ENCODE measurements around the gene PRDX5. TPM values are rescaled to one million over a fixed set of nuclear protein-coding genes. Genes with fewer than 3 reads are reported as not detected.

The PRDX5 gene
- total and polyA plus RNA-seq, 2 donors (not counting 1 experiment from before 2014, with no cell fraction given): 50.4 to 95.5 TPM

GRCh38 chr11:64356498-64357411 is 38.8 kb downstream of the PRDX5 start:
- H3K9me3 ChIP-seq (ENCODE audit: control extremely low read depth in 1 of 3, control insufficient read depth in 2 of 3, insufficient read depth in 1 of 3, low read length in 2 of 3): no peaks in the 10 kb centered on the region
- 91% methylated on average over 23 of the region's 25 CpGs for whole genome bisulfite sequencing (ENCODE audit: insufficient coverage)
- H3K4me1 Mint-ChIP-seq: peaks cover 37% of the 10 kb centered on the region
- peak overlapping the region; percentile 28 for H3K27ac Mint-ChIP-seq
- H3K27me3 Mint-ChIP-seq: no peaks in the 10 kb centered on the region
- ChIA-PET POLR2A (interaction anchor here (0.7 to 2.8 kb wide), 2 partner anchors 16 to 39 kb away, joined by 3 to 16 read pairs; partner anchors contain the start of genes PRDX5 and TRMT112), CTCF (interaction anchor here (0.7 to 10.2 kb wide), 11 partner anchors 15 to 548 kb away, joined by 3 to 188 read pairs (median 6); partner anchors contain the start of genes CCDC88B, ESRRA, PRDX5 and TRMT112)
- H3K27ac ChIP-seq (ENCODE audit: low read length in 2 of 2): no peak overlapping the region
- H3K36me3 ChIP-seq (replicated peaks in 1 of 2; ENCODE audit: control extremely low read depth in 1 of 2, control insufficient read depth in 1 of 2, extremely low read depth in 1 of 2, insufficient read depth in 2 of 2, low read length in 1 of 2): peaks cover 0 to 22% of the 10 kb centered on the region in 2 experiments
- H3K4me3 ChIP-seq (ENCODE audit: control extremely low read depth in 1 of 5, extremely low read depth in 1 of 5, insufficient read depth in 1 of 5, low read depth in 2 of 5, low read length in 4 of 5): no peak overlapping the region
- peaks cover 11% of the 10 kb centered on the region for H3K79me2 ChIP-seq (ENCODE audit: control insufficient read depth, insufficient read depth, low read length)
- H3K4me3 Mint-ChIP-seq: peak overlapping the region; percentile 24
- peaks cover 27 to 51% of the 10 kb centered on the region in 2 donors for H3K4me1 ChIP-seq (ENCODE audit: control insufficient read depth in 2 of 2, insufficient read depth in 2 of 2, low read length in 2 of 2)
- ATAC-seq (ENCODE audit: low read depth) (no peak), DNase-seq (peak; percentile 52)
- H3K9ac ChIP-seq (ENCODE audit: low read length): no peak overlapping the region
- peaks cover 45% of the 10 kb centered on the region for H4K20me1 ChIP-seq (ENCODE audit: control insufficient read depth, insufficient read depth, low read length, poor library complexity, severe bottlenecking)
- intact Hi-C loops (cut with micrococcal nuclease): loop anchor here (5.0 kb wide), 1 partner anchor 91 kb away; no protein-coding TSS in a partner anchor
- TF ChIP-seq EZH2 (IDR thresholded peaks at IDR 0.05; ENCODE audit: borderline replicate concordance, insufficient read depth, low read depth, low read length, poor library complexity, severe bottlenecking): no peak
- H3K9me3 Mint-ChIP-seq (ENCODE audit: insufficient read depth): no peaks in the 10 kb centered on the region
- no peaks in the 10 kb centered on the region for H3K27me3 ChIP-seq (replicated peaks in 1 of 4; ENCODE audit: control extremely low read depth in 1 of 4, control insufficient read depth in 3 of 4, insufficient read depth in 4 of 4, low read length in 3 of 4)
- no peak overlapping the region for H3K4me2 ChIP-seq (replicated peaks; ENCODE audit: low read depth, low read length, poor library complexity, severe bottlenecking)
- H2AFZ ChIP-seq (ENCODE audit: insufficient read depth, low read depth, low read length, poor library complexity, severe bottlenecking): no peak overlapping the region

DNA sequence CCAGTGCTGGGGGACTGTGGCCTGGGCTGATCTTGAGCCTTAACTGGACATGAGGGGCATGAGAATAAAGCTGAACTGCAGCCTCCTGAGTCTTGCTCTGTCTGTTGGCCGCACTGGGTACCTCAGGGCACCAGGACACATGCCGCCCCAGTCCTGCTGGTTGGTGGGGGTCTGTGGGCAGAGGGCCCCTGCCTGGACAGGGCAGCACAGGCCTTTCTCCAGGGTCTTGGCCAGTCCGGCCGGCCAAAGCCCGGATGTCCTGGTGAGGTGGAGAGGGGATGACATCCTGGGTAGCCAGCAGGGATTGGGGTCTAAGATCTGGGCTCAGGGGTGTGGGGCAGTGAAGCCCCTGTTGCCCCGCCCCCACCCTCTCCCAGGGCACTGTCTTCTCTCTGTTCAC is 39.5 kb downstream of the PRDX5 start:
- no peak overlapping the region for H3K27ac ChIP-seq (ENCODE audit: low read length in 2 of 2)
- DNase-seq (no peak), ATAC-seq (ENCODE audit: low read depth) (no peak)
- no peak for TF ChIP-seq EZH2 (IDR thresholded peaks at IDR 0.05; ENCODE audit: borderline replicate concordance, insufficient read depth, low read depth, low read length, poor library complexity, severe bottlenecking)
- TF ChIP-seq, protein P1, sequence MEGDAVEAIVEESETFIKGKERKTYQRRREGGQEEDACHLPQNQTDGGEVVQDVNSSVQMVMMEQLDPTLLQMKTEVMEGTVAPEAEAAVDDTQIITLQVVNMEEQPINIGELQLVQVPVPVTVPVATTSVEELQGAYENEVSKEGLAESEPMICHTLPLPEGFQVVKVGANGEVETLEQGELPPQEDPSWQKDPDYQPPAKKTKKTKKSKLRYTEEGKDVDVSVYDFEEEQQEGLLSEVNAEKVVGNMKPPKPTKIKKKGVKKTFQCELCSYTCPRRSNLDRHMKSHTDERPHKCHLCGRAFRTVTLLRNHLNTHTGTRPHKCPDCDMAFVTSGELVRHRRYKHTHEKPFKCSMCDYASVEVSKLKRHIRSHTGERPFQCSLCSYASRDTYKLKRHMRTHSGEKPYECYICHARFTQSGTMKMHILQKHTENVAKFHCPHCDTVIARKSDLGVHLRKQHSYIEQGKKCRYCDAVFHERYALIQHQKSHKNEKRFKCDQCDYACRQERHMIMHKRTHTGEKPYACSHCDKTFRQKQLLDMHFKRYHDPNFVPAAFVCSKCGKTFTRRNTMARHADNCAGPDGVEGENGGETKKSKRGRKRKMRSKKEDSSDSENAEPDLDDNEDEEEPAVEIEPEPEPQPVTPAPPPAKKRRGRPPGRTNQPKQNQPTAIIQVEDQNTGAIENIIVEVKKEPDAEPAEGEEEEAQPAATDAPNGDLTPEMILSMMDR (IDR thresholded peaks at IDR 0.05): no peak
- H2AFZ ChIP-seq (ENCODE audit: insufficient read depth, low read depth, low read length, poor library complexity, severe bottlenecking): no peak overlapping the region
- intact Hi-C loops (cut with micrococcal nuclease): loop anchor here (5.0 kb wide), 1 partner anchor 90 kb away; no protein-coding TSS in a partner anchor
- no peaks in the 10 kb centered on the region for H3K27me3 ChIP-seq (replicated peaks in 1 of 4; ENCODE audit: control extremely low read depth in 1 of 4, control insufficient read depth in 3 of 4, insufficient read depth in 4 of 4, low read length in 3 of 4)
- no peaks in the 10 kb centered on the region for H3K27me3 Mint-ChIP-seq
- H3K4me3 ChIP-seq (ENCODE audit: control extremely low read depth in 1 of 5, extremely low read depth in 1 of 5, insufficient read depth in 1 of 5, low read depth in 2 of 5, low read length in 4 of 5): no peak overlapping the region
- no peaks in the 10 kb centered on the region for H3K9me3 Mint-ChIP-seq (ENCODE audit: insufficient read depth)
- no peak overlapping the region for H3K27ac Mint-ChIP-seq
- H3K79me2 ChIP-seq (ENCODE audit: control insufficient read depth, insufficient read depth, low read length): peaks cover 11% of the 10 kb centered on the region
- no peak overlapping the region for H3K9ac ChIP-seq (ENCODE audit: low read length)
- H3K4me1 Mint-ChIP-seq: peaks cover 41% of the 10 kb centered on the region
- peaks cover 27 to 52% of the 10 kb centered on the region in 2 donors for H3K4me1 ChIP-seq (ENCODE audit: control insufficient read depth in 2 of 2, insufficient read depth in 2 of 2, low read length in 2 of 2)
- H3K4me3 Mint-ChIP-seq: no peak overlapping the region
- CTCF ChIA-PET: interaction anchor here (1.3 to 10.2 kb wide), 4 partner anchors 26 to 153 kb away, joined by 4 to 188 read pairs (median 8); partner anchors contain the start of genes ESRRA, PRDX5 and TRMT112
- no peaks in the 10 kb centered on the region for H3K9me3 ChIP-seq (ENCODE audit: control extremely low read depth in 1 of 3, control insufficient read depth in 2 of 3, insufficient read depth in 1 of 3, low read length in 2 of 3)
- peaks cover 0 to 22% of the 10 kb centered on the region in 2 experiments for H3K36me3 ChIP-seq (replicated peaks in 1 of 2; ENCODE audit: control extremely low read depth in 1 of 2, control insufficient read depth in 1 of 2, extremely low read depth in 1 of 2, insufficient read depth in 2 of 2, low read length in 1 of 2)
- POLR2A ChIA-PET: interaction anchor here (1.0 kb wide), 1 partner anchor 40 kb away, joined by 3 read pairs; the partner anchor contains the start of genes PRDX5 and TRMT112
- H4K20me1 ChIP-seq (ENCODE audit: control insufficient read depth, insufficient read depth, low read length, poor library complexity, severe bottlenecking): peaks cover 45% of the 10 kb centered on the region
- WGBS (ENCODE audit: insufficient coverage): 90% methylated on average over 5 of the region's 6 CpGs
- no peak overlapping the region for H3K4me2 ChIP-seq (replicated peaks; ENCODE audit: low read depth, low read length, poor library complexity, severe bottlenecking)

Data from B cell (primary cell).